ENCODE data around the gene CSNK2A1.

Gene CSNK2A1

GRCh38 chr20:434221-434620 lies 109.4 kb downstream of the CSNK2A1 start:
- in situ Hi-C loops (cut with MboI; ENCODE audit: low sequenced_read_pairs), result no loop called here

DNA sequence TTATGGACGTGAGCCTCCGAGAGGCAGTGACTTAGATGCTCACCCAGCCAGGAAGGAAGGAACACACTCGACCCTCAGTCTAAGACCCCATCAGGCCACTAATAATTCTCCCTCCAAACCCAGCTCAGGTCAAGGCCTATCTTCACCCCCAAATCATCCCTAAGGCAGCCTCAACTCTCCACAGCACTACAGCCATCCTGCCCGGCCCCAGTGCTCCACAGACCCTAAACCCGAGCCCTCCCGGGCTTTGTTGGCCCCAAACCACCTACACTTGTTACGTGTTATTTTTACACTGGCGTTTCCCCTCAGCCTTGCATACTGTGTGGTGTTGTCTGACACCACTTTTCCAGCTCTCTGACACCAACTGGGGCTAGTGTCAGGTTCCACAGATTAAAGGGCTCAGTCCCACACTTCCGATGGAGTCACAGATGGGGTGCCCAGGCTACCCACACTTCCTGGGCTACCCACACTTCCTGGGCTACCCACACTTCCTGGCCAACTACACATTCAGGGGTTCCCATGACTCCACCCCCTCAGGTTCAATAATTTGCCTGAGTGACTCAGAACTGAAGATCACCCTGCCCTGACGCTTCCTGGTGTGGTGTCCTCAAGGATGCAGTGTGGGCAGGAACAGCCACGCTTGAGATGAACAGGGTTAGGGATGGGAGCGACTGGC lies 110.2 kb downstream of the CSNK2A1 start:
- in situ Hi-C loops (cut with MboI; ENCODE audit: low sequenced_read_pairs), result no loop called here

DNA sequence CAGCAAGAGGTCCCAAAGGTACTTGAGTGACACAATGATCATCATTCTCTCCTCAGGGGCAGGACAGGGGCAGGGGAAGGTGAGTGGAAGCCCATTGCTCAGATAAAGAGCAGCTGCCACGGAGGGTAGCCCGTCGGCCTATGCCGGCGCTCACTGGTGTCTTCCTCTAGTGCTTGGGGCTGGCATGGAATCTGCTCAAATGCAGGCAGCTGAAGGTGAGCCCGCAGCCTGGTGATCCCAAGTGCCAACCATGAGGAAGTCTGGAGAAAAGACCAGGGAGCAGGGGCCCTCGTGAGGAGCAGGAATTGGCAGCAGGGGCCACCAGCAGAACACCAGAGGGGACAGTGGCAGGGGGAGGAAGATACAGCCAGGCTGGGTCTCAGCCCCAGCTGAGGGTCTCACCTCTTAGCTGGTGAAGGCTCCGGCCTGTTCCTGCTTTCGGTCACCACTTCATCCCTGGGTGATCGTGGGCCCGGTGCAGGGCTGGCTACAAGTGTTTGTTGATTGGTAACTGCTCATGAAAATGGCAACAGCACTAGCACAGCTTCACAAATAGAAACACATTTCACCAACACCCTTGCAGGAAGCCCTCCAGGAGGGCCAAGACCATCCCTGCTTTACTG lies 110.8 kb downstream of the CSNK2A1 start:
- in situ Hi-C loops (cut with MboI; ENCODE audit: low sequenced_read_pairs), result no loop called here

- in situ Hi-C loops (cut with MboI; ENCODE audit: low sequenced_read_pairs), result no loop called here
These were observed 111.4 kb downstream of the CSNK2A1 start for GRCh38 chr20:432208-432607.

GRCh38 chr20:431012-431904 lies 112.3 kb downstream of the CSNK2A1 start:
- in situ Hi-C loops (cut with MboI; ENCODE audit: low sequenced_read_pairs), result no loop called here

DNA sequence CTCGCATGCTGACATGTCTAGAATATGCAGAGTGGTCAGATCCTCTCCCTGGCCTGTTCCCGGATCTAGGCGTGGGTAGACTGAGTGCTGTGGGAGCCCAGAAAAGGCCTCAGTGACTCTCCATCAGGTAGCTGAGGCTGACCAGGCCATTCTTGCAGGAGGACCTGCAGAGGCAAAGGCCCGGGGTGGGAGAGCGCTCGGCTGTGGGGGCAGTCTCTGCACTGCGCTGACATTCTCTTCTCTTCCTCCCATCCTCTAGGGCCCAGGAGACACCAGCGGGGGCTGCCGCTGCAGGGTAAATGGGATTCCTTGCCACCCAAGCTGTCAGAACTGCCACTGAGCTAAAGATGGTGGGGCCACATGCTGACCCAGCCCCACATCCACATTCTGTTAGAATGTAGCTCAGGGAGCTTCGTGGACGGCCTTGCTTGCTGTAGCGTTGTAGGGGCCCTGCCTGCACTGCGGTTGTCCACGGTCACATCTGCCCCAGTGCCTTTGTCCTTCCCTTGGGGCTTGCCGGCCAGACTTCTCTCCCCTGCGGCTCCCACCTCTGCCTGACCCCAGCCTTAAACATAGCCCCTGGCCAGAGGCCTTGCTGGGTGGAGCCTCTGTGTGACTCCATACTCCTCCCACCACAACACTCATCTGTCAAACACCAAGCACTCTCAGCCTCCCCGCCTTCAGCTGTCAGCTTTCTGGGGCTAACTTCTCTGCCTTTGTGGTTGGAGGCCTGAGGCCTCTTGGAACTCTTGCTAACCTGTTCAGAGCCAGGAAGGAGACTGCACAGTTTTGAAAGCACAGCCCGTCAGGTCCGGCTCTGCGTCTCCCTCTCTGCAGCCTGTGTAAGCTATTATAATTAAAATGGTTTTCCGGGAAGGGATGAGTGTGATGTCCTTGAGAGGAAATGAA lies 113.2 kb downstream of the CSNK2A1 start:
- in situ Hi-C loops (cut with MboI; ENCODE audit: low sequenced_read_pairs), result no loop called here

DNA sequence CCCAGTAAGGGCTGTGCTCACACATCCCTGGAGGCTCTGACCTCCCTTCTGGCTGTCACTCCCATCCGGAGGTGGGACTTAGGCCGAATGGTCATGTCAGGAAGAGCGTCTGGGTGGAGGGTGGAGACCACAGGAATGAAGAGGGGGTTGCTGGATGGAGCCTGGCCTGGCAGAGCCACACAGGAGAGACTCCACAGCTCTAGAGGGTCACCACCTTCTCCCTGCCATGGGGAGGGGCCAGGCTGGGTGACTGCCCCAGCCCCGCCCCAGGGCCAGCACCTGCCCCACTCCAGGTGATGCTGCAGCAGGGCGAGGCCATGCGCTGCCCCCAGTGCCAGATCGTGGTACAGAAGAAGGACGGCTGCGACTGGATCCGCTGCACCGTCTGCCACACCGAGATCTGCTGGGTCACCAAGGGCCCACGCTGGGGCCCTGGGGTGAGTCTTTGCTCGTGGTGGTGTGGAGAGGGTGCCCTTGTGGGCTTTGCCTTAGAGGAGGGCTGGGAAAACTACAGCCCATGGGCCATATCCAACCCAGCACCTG lies 114.9 kb downstream of the CSNK2A1 start:
- in situ Hi-C loops (cut with MboI; ENCODE audit: low sequenced_read_pairs), result no loop called here

- in situ Hi-C loops (cut with MboI; ENCODE audit: low sequenced_read_pairs), result no loop called here
These were observed 115.5 kb downstream of the CSNK2A1 start for GRCh38 chr20:427849-428657.

DNA sequence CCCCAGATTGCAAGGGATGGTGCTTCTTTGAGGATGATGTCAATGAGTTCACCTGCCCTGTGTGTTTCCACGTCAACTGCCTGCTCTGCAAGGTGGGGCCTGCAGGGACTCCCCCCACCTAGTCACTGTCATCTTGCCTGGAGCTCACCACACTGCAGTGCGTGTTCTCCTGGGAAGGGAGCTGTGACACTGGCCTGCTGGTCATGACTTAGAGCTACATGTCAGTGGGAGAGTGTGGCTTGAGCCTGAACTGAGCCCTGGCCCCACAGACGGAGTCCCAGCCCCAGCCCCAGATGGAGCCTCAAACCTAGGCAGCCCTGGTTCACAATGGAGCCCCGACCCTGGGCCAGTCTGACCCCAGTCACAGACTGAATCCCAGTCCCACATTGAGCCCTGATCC lies 116.2 kb downstream of the CSNK2A1 start:
- in situ Hi-C loops (cut with MboI; ENCODE audit: low sequenced_read_pairs), result no loop called here

GRCh38 chr20:426566-426965 lies 117.0 kb downstream of the CSNK2A1 start:
- in situ Hi-C loops (cut with MboI; ENCODE audit: low sequenced_read_pairs), result no loop called here
